HepG2 (cell line): ENCODE data around the gene BIN1. TPM values are rescaled to one million over a fixed set of nuclear protein-coding genes. Genes with fewer than 3 reads are reported as not detected.

Experiments used
- ATAC-seq: fragments of 200-7000 bp; cut with Tn5 transposase; 3 replicates; pipeline ENCODE4 v1.9.1; 2020; ENCODE audit warnings: mild to moderate bottlenecking, moderate library complexity
- BruUV-seq: library from RNA; stranded (reverse); fragments of 400-500 nt; replicated peaks from 2 replicates; lab custom pipeline; 2021; lab: Mats Ljungman, UMichigan
- CTCF ChIA-PET: fragments of 300-600 bp; formaldehyde crosslinking; extraction: SDS; loops from one replicate; lab custom pipeline; 2021; ENCODE audit warnings: low total read pairs, inconsistent platforms, low intra/inter-chr PET ratio; lab: Yijun Ruan, JAX
- POLR2A ChIA-PET: fragments of 350-600 bp; sonication (Branson Sonifier 250); formaldehyde crosslinking; loops from one replicate; lab custom pipeline; 2020; ENCODE audit warnings: antibody characterized with exemption, inconsistent platforms; lab: Yijun Ruan, JAX
- DNase-seq: peaks from one replicate; pipeline ENCODE4 v3.0.0-alpha.2; 2015; ENCODE audit warnings: low spot score
- FAIRE-seq: peaks from 3 replicates; lab custom pipeline; 2011; peaks lifted over from hg19 to GRCh38; lab: Jason Lieb, UNC
- H2AFZ ChIP-seq: one replicate; pipeline ENCODE4 v1.6.1; 2011; ENCODE audit warnings: low read length, inconsistent platforms
- H3K27ac ChIP-seq: fragments of 300-600 bp; 3 replicates; pipeline ENCODE4 v1.8.0; 2011; ENCODE audit warnings: mixed run types, mild to moderate bottlenecking, mixed read lengths, low read length, inconsistent platforms; ENCODE audit not compliant: insufficient read depth; ENCODE audit errors: extremely low read length
- H3K27me3 ChIP-seq, 2 experiments: fragments of 200-600 bp in 1 of 2; 2 replicates in 1 of 2; 3 replicates in 1 of 2; pipeline versions ENCODE4 v1.6.0 to v1.8.0; 2011; ENCODE audit warnings: low read length in 2 of 2, mild to moderate bottlenecking in 2 of 2, moderate library complexity in 2 of 2, inconsistent platforms in 1 of 2; ENCODE audit not compliant: insufficient read depth in 2 of 2, control insufficient read depth in 1 of 2
- H3K36me3 ChIP-seq, 2 experiments: fragments of 200-600 bp in 1 of 2; replicated peaks in 1 of 2; 2 replicates in 1 of 2; 3 replicates in 1 of 2; pipeline versions ENCODE4 v1.5.1 to v1.8.0; 2011; ENCODE audit warnings: low read length in 2 of 2, inconsistent platforms in 1 of 2; ENCODE audit not compliant: insufficient read depth in 2 of 2, control insufficient read depth in 1 of 2
- H3K4me1 ChIP-seq: 2 replicates; pipeline ENCODE4 v1.5.1; 2012; ENCODE audit warnings: low read length, inconsistent platforms; ENCODE audit not compliant: insufficient read depth
- H3K4me2 ChIP-seq: 2 replicates; pipeline ENCODE4 v1.6.0; 2011; ENCODE audit warnings: low read depth, low read length, inconsistent platforms
- H3K4me3 ChIP-seq, 3 experiments: fragments of 200-600 bp in 1 of 3; sonication (generic), shearing (Covaris generic) in 1 of 3; replicated peaks in 1 of 3; 2 replicates each; pipeline ENCODE4 v1.5.1; 2011 to 2016; ENCODE audit warnings: low read length in 3 of 3, inconsistent platforms in 2 of 3, low read depth in 2 of 3, mild to moderate bottlenecking in 2 of 3, control low read depth in 1 of 3, mixed read lengths in 1 of 3; ENCODE audit not compliant: insufficient read depth in 1 of 3
- H3K79me2 ChIP-seq: one replicate; pipeline ENCODE4 v1.6.1; 2011; ENCODE audit warnings: low read length, inconsistent platforms; ENCODE audit not compliant: insufficient read depth
- H3K9ac ChIP-seq: 2 replicates; pipeline ENCODE4 v1.6.0; 2011; ENCODE audit warnings: mild to moderate bottlenecking, low read depth, low read length, inconsistent platforms; ENCODE audit not compliant: insufficient read depth
- H3K9me3 ChIP-seq: 2 replicates; pipeline ENCODE4 v1.5.1; 2012; ENCODE audit warnings: mild to moderate bottlenecking, low read length
- H4K20me1 ChIP-seq: 2 replicates; pipeline ENCODE4 v1.6.0; 2011; ENCODE audit warnings: inconsistent platforms, mild to moderate bottlenecking, low read length, moderate library complexity; ENCODE audit not compliant: insufficient read depth
- ATF1 ChIP-seq: IDR thresholded peaks from 2 replicates; pipeline ENCODE4 v1.6.1; 2016; ENCODE audit warnings: mild to moderate bottlenecking, control low read depth
- E2F2 ChIP-seq: sonication (generic); formaldehyde crosslinking; IDR thresholded peaks from 2 replicates; pipeline ENCODE4 v1.4.0; 2020; ENCODE audit warnings: missing genetic modification reagents, borderline replicate concordance
- GZF1 ChIP-seq: sonication (generic); formaldehyde crosslinking; IDR thresholded peaks from 2 replicates; pipeline ENCODE4 v1.5.1; 2020; ENCODE audit warnings: mild to moderate bottlenecking, missing genetic modification reagents
- HOMEZ ChIP-seq: IDR thresholded peaks from 2 replicates; pipeline ENCODE4 v1.6.1; 2016; ENCODE audit warnings: low read depth
- JUNB ChIP-seq: sonication (generic); formaldehyde crosslinking; IDR thresholded peaks from 2 replicates; pipeline ENCODE4 v1.8.0; 2022; ENCODE audit warnings: missing genetic modification reagents, mild to moderate bottlenecking, borderline replicate concordance
- MEIS1 ChIP-seq: sonication (generic); formaldehyde crosslinking; IDR thresholded peaks from 2 replicates; pipeline ENCODE4 v1.9.0; 2021; ENCODE audit warnings: mild to moderate bottlenecking, missing genetic modification reagents, moderate library complexity, borderline replicate concordance
- NCOA1 ChIP-seq: sonication (generic); formaldehyde crosslinking; IDR thresholded peaks from 2 replicates; pipeline ENCODE4 v1.9.0; 2021; ENCODE audit warnings: missing genetic modification reagents
- POGK ChIP-seq: sonication (generic); formaldehyde crosslinking; conservative IDR thresholded peaks from 2 replicates; pipeline ENCODE4 v1.8.0; 2022; ENCODE audit warnings: mild to moderate bottlenecking, moderate library complexity, missing genetic modification reagents
- PRDM4 ChIP-seq: sonication (generic); formaldehyde crosslinking; IDR thresholded peaks from 2 replicates; pipeline ENCODE4 v1.9.0; 2021; ENCODE audit warnings: missing genetic modification reagents, borderline replicate concordance
- PTBP1 ChIP-seq: fragments of 200-400 bp; formaldehyde crosslinking; IDR thresholded peaks from 2 replicates; pipeline ENCODE4 v1.6.1; 2018; ENCODE audit warnings: low read length, low read depth; ENCODE audit not compliant: poor library complexity, severe bottlenecking
- SRSF9 ChIP-seq: fragments of 200-400 bp; formaldehyde crosslinking; IDR thresholded peaks from 2 replicates; pipeline ENCODE4 v1.6.1; 2018; ENCODE audit warnings: borderline replicate concordance, mild to moderate bottlenecking, low read depth, low read length; ENCODE audit not compliant: insufficient read depth, poor library complexity, severe bottlenecking
- ZNF382 ChIP-seq: sonication (generic); formaldehyde crosslinking; IDR thresholded peaks from 2 replicates; pipeline ENCODE4 v1.5.0; 2020; ENCODE audit warnings: missing genetic modification reagents, mild to moderate bottlenecking, borderline replicate concordance
- ZNF629 ChIP-seq: sonication (generic); formaldehyde crosslinking; conservative IDR thresholded peaks from 2 replicates; pipeline ENCODE4 v1.5.0; 2020; ENCODE audit warnings: missing genetic modification reagents
- ZNF724P ChIP-seq: sonication (generic); formaldehyde crosslinking; IDR thresholded peaks from 2 replicates; pipeline ENCODE4 v1.8.0; 2022; ENCODE audit warnings: missing genetic modification reagents, borderline replicate concordance
- ZNF775 ChIP-seq: sonication (generic); formaldehyde crosslinking; IDR thresholded peaks from 2 replicates; pipeline ENCODE4 v1.4.0; 2020; ENCODE audit warnings: missing genetic modification reagents, mild to moderate bottlenecking, moderate library complexity, borderline replicate concordance
- ZNF883 ChIP-seq: sonication (generic); formaldehyde crosslinking; IDR thresholded peaks from 2 replicates; pipeline ENCODE4 v1.5.1; 2020; ENCODE audit warnings: mild to moderate bottlenecking, missing genetic modification reagents; ENCODE audit errors: not compliant biosample characterization
- ZSCAN22 ChIP-seq: sonication (generic); formaldehyde crosslinking; IDR thresholded peaks from 2 replicates; pipeline ENCODE4 v1.4.0; 2020; ENCODE audit warnings: mild to moderate bottlenecking, missing genetic modification reagents
- WGBS: methylation state at CpG from one replicate; pipeline ENCODE4 v1.1.6; 2017; ENCODE audit warnings: low lambda C conversion rate; 5-methylcytosine and 5-hydroxymethylcytosine counted together
- in situ Hi-C: cut with HindIII; loops from 2 replicates; pipeline ENCODE4 v1.10.0; 2017; ENCODE audit warnings: low pct_unique_long_range_greater_than_20kb; ENCODE audit not compliant: extremely low pct_ligation_motif_present
- intact Hi-C: fragments of 100-400 bp; cut with micrococcal nuclease; formaldehyde crosslinking; loops from one replicate; pipeline ENCODE4 v1.10.0; 2022; ENCODE audit not compliant: unreplicated experiment
- polyA plus RNA-seq, 8 experiments: library from polyadenylated mRNA; depleted of rRNA in 3 of 8; stranded (reverse) in 7 of 8; unstranded in 1 of 8; fragments of >200 nt; fragmentation: Illumina TruSeq in 4 of 8; extraction: Trizol in 4 of 8; gene quantifications; 2 replicates each; pipeline versions ENCODE4 v1.2.1 to v1.2.3, GENCODE V29; 2011 to 2016; ENCODE audit warnings: low read depth in 4 of 8, missing spikeins in 1 of 8, mixed read lengths in 1 of 8; ENCODE audit not compliant: insufficient read depth in 1 of 8
- total RNA-seq, 5 experiments: library from RNA; depleted of rRNA; stranded (reverse); fragments of >200 nt; fragmentation: Illumina TruSeq; extraction: Trizol; gene quantifications; 2 replicates each; pipeline ENCODE4 v1.2.3, GENCODE V29; 2016; ENCODE audit warnings: low read depth in 1 of 5
- TF ChIP-seq, protein P1 (sequence below): sonication (generic); formaldehyde crosslinking; IDR thresholded peaks from 2 replicates; pipeline ENCODE4 v1.4.0; 2020; ENCODE audit warnings: missing genetic modification reagents

Gene BIN1
- total and polyA plus RNA-seq, 2 of the 13 experiments (the other 11 are each of a cell fraction or from before 2014, with no cell fraction given), result 0.93 to 1.2 TPM

DNA sequence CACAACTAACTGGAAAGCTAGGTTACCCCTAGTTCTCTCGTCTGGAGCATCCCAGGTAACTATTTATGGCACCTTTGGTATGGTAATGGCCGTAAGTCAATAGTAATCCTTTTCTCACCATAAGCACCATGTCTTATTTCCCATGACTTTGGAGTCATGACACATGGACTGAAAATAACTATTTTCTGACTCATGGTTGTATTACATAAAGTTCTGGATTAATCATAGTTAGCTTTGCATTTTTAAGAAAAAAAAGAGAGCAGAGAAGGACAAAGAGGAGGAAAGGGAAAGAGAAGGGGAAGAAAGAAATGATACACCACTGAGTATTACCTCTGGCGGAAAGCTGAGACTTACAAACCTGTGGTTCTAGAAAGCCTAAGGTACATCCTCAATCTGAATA lies 99.3 kb downstream of the BIN1 start:
- no TSS peak for BruUV-seq
- no peak overlapping the region for H3K4me3 ChIP-seq
- ChIA-PET CTCF (no interaction called here), POLR2A (no interaction called here)
- peaks cover 1 to 8% of the 10 kb centered on the region in 2 experiments; a peak in 3 of 5 replicates for H3K27me3 ChIP-seq
- H4K20me1 ChIP-seq, result no peaks in the 10 kb centered on the region
- ATAC-seq (no peak), FAIRE-seq (no peak), DNase-seq (no peak)
- no peaks in the 10 kb centered on the region for H3K79me2 ChIP-seq
- no peak overlapping the region for H3K9ac ChIP-seq
- H3K36me3 ChIP-seq, result no peaks in the 10 kb centered on the region
- H2AFZ ChIP-seq, result no peak overlapping the region
- no peaks in the 10 kb centered on the region for H3K9me3 ChIP-seq
- WGBS, result 56% methylated on average over 3 of the region's 3 CpGs
- H3K4me2 ChIP-seq, result no peak overlapping the region
- in situ Hi-C loops, result no loop called here
- H3K27ac ChIP-seq, result no peak overlapping the region
- peaks cover 27% of the 10 kb centered on the region for H3K4me1 ChIP-seq
- intact Hi-C loops, result no loop called here
- TF ChIP-seq E2F2 (CRISPR knock-in tag) (no peak), ZNF629 (CRISPR knock-in tag) (no peak), JUNB (CRISPR knock-in tag) (no peak), GZF1 (no peak), HOMEZ (no peak), PTBP1 (no peak), ZNF382 (no peak), POGK (CRISPR knock-in tag) (no peak), ZNF724P (CRISPR knock-in tag) (no peak), PRDM4 (CRISPR knock-in tag) (no peak), NCOA1 (no peak), ZSCAN22 (CRISPR knock-in tag) (no peak), MEIS1 (CRISPR knock-in tag) (no peak), ZNF775 (CRISPR knock-in tag) (no peak), ZNF883 (CRISPR knock-in tag) (no peak), ATF1 (no peak), SRSF9 (no peak)
- TF ChIP-seq, protein P1, sequence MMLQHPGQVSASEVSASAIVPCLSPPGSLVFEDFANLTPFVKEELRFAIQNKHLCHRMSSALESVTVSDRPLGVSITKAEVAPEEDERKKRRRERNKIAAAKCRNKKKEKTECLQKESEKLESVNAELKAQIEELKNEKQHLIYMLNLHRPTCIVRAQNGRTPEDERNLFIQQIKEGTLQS (CRISPR knock-in tag), result no peak
